Small intestine (tissue), 7 donors: ENCODE results near the gene CMKLR1. TPM values are rescaled to one million over a fixed set of nuclear protein-coding genes. Genes with fewer than 3 reads are reported as not detected.

Experiments
- DNase-seq, 2 donors: peaks; one replicate each; pipeline versions ENCODE4 v3.0.0 to v3.0.0-alpha.2; 2013
- FAIRE-seq: peaks from 2 replicates; lab custom pipeline; 2012; peaks lifted over from hg19 to GRCh38; lab: Jason Lieb, UNC
- H3K27ac ChIP-seq, 3 donors: one replicate each; pipeline ENCODE4 v1.5.1; 2013; ENCODE audit warnings: low read length in 2 of 3, mild to moderate bottlenecking in 2 of 3, control low read depth in 1 of 3, inconsistent platforms in 1 of 3, low read depth in 1 of 3, moderate library complexity in 1 of 3
- H3K27me3 ChIP-seq, 3 donors: one replicate each; pipeline ENCODE4 v1.6.1; 2013; ENCODE audit warnings: low read length in 3 of 3, inconsistent platforms in 1 of 3; ENCODE audit not compliant: control insufficient read depth in 3 of 3, insufficient read depth in 3 of 3
- H3K36me3 ChIP-seq, 3 donors: one replicate each; pipeline ENCODE4 v1.6.1; 2013; ENCODE audit warnings: low read length in 3 of 3, inconsistent platforms in 1 of 3, low read depth in 1 of 3, mild to moderate bottlenecking in 1 of 3, moderate library complexity in 1 of 3; ENCODE audit not compliant: control insufficient read depth in 3 of 3, insufficient read depth in 2 of 3
- H3K4me1 ChIP-seq, 3 donors: one replicate each; pipeline ENCODE4 v1.6.1; 2013; ENCODE audit warnings: low read length in 2 of 3, inconsistent platforms in 1 of 3, low read depth in 1 of 3, mild to moderate bottlenecking in 1 of 3, moderate library complexity in 1 of 3; ENCODE audit not compliant: control insufficient read depth in 3 of 3, insufficient read depth in 2 of 3
- H3K4me3 ChIP-seq, 3 donors: one replicate each; pipeline ENCODE4 v1.5.1; 2013; ENCODE audit warnings: low read length in 3 of 3, control low read depth in 1 of 3, inconsistent platforms in 1 of 3, low read depth in 1 of 3, mild to moderate bottlenecking in 1 of 3, moderate library complexity in 1 of 3
- H3K9me3 ChIP-seq, 2 donors: one replicate each; pipeline ENCODE4 v1.6.1; 2013; ENCODE audit warnings: low read depth in 1 of 2, low read length in 1 of 2; ENCODE audit not compliant: control insufficient read depth in 2 of 2, insufficient read depth in 1 of 2
- WGBS, 3 donors: extraction: QIAGEN DNeasy Blood & Tissue Kit; methylation state at CpG; one replicate each; pipeline ENCODE4 v1.1.7; 2013; 5-methylcytosine and 5-hydroxymethylcytosine counted together
- polyA plus RNA-seq, 4 donors: library from polyadenylated mRNA; stranded (reverse) in 3 of 4; unstranded in 1 of 4; fragments of 200-250 nt in 3 of 4; fragments of 120-200 nt in 1 of 4; gene quantifications; one replicate each; pipeline versions ENCODE4 v1.2.1 to v1.2.3, GENCODE V29; 2013
- donor health status: healthy with polysubstance abuse.
- donor health status: control.
- donor health status: control.
- donor health status: Bipolar disorder and iron deficiency.
- donor health status: healthy.

Gene CMKLR1
- polyA plus RNA-seq, 4 donors: 1.1 to 5.5 (median 2.6) TPM

DNA sequence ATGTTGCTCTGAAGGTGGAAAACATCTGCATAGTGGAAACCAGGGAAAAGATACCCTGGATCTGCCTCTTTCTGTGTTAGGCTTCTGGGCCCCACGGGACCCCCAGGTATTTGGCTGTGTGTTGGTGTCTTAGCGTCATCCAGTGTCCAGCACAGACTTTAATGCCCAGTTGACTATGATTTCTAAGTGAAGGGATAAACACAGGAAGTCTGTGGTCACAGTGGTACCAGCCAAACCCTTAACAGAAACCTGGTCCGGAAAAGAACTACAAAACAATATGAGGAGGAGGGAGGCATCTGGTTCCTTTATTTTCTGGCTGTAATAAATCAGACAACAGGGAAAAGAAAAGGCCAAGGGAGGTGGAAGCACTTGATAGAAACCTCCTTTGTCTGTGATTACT lies 56.4 kb downstream of the CMKLR1 start:
- H3K4me3 ChIP-seq: no peak overlapping the region
- H3K27me3 ChIP-seq: no peaks in the 10 kb centered on the region
- H3K36me3 ChIP-seq: no peaks in the 10 kb centered on the region
- no peak for FAIRE-seq
- no peak for DNase-seq
- H3K27ac ChIP-seq: no peak overlapping the region
- no peaks in the 10 kb centered on the region for H3K9me3 ChIP-seq
- 45 to 66% (median 54%) methylated on average over 3 of the region's 3 CpGs for WGBS, 3 donors
- H3K4me1 ChIP-seq: no peaks in the 10 kb centered on the region

DNA sequence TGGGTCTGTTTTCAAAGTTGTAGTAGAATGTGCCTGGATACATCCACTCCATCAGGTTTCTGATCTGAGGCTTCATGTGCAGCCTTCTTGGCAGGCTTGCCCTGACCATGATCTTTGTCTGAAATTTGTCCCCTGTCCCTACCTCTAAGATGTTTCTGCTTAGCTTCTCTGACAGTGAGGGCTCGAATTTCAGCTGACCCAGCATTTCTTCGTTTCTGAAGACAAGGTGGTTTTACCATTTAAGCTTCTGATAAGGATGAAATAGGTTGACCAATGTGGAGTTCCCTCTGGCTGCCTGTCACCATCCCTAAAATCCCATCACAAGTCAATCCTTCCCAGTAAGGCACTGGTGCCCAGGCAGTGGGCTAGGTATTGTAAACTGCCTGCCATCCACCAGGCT lies 57.0 kb downstream of the CMKLR1 start:
- FAIRE-seq (no peak), DNase-seq (no peak)
- WGBS, 3 donors: 8 to 35% (median 14%) methylated on average over 2 of the region's 2 CpGs
- no peak overlapping the region for H3K27ac ChIP-seq
- no peaks in the 10 kb centered on the region for H3K27me3 ChIP-seq
- H3K36me3 ChIP-seq: no peaks in the 10 kb centered on the region
- H3K9me3 ChIP-seq: no peaks in the 10 kb centered on the region
- no peaks in the 10 kb centered on the region for H3K4me1 ChIP-seq
- H3K4me3 ChIP-seq: no peak overlapping the region

DNA sequence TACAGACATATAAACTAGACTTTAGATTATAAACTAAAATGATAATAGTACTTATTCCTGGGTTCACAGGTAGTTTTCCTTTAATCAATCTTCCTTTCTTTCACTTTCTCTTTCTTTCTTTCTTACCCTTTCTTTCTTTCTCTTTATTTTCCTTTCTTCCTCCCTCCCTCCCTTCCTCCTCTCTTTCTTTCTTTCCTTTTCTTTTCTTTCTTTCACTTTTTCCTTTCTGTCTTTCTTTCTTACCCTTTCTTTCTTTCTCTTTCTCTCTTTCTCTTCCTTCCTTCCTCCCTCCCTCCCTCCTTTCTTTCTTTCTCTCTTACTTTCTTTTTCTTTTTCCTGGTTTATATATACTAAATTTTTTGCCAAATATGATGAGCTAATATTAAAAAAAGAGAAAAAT lies 61.5 kb downstream of the CMKLR1 start:
- H3K27me3 ChIP-seq: no peaks in the 10 kb centered on the region
- no peaks in the 10 kb centered on the region for H3K36me3 ChIP-seq
- H3K27ac ChIP-seq: no peak overlapping the region
- DNase-seq (no peak), FAIRE-seq (no peak)
- H3K4me1 ChIP-seq: no peaks in the 10 kb centered on the region
- H3K4me3 ChIP-seq: no peak overlapping the region
- no peaks in the 10 kb centered on the region for H3K9me3 ChIP-seq

DNA sequence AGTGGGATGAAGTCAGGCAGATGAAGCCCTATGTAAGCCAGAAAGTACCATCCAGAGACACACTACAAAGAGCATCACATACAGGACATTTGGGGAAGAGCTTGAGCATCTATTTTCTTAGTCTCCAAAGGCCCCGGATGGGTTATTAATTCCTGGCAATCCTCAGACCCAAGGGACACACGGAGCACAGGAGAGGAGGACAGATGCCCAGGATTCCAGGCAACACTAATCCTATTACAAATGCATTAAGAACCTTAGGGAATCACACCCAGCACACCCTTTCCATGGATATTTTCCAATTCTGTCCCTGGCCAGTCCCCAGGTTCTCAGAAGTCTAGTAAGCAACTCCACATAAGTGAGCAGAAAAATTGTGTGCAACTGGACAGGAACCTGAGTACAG lies 65.9 kb downstream of the CMKLR1 start:
- H3K9me3 ChIP-seq: no peaks in the 10 kb centered on the region
- no peaks in the 10 kb centered on the region for H3K4me1 ChIP-seq
- no peaks in the 10 kb centered on the region for H3K27me3 ChIP-seq
- DNase-seq (no peak), FAIRE-seq (no peak)
- H3K27ac ChIP-seq: no peak overlapping the region
- no peak overlapping the region for H3K4me3 ChIP-seq
- H3K36me3 ChIP-seq: no peaks in the 10 kb centered on the region
- WGBS, 3 donors: 50 to 59% (median 50%) methylated on average over 2 of the region's 2 CpGs

DNA sequence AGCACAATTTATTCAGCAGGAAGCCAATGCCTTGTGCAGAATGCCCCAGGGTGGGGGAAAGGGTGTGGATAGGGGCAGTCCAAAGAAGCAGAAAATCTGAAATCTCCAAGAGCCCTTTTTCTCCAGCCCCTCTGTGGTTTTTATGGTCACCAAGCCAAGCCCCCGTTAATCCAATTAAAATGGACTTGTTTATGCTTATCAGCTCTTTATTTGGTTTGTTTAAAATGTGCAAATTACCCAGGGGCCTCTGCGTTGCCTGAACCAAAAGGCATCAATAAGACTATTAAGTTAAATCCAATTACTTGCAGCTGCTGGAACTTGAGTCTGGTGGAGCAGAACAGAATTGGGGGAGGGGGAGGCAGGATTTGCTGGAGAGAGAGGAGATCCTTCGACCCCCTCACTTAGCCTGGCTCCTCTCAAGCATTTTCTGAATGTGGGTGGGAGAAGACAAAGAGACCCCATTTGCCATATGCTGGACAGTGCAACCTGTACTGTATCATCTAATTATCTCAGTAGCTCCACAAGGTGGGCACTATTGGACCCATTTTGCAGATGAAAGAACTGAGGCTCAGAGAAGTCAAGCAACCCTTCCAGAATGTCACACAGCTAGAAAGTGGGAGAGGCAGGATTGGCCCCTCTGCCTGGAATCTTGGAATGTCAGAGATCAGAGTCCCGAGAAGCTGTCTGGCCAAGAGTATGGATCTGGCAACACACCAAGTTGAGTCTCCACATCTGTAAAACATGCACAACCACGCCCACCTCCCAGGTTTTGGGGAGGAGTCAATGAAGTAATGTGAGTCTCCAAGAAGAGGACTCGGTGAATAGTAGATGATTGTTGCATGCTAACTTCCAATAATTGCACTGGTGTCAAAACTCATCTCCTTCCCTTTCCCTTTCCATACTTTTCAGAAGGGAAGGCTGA lies 66.9 kb downstream of the CMKLR1 start:
- Histone ChIP-seq H3K27me3 (no peaks in the 10 kb centered on the region), H3K4me3 (no peak overlapping the region), H3K4me1 (no peaks in the 10 kb centered on the region), H3K27ac (no peak overlapping the region), H3K36me3 (no peaks in the 10 kb centered on the region), H3K9me3 (no peaks in the 10 kb centered on the region)
- FAIRE-seq (no peak), DNase-seq (no peak)
- WGBS, 3 donors: 38 to 56% (median 41%) methylated on average over 6 of the region's 6 CpGs

DNA sequence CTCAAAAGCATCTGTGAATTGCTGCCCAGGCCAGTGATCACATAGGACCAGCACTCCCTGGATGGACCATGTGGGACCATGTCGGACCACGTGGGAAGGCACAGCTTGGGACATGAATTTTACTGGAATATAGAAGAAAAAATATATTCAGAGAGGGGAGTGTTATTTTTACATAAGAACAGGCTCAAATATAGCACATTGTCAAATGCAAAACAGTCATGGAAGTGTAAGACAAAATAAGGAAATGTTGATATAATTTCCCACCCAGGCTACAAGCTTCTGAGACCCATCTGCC lies 68.3 kb downstream of the CMKLR1 start:
- Histone ChIP-seq H3K9me3 (no peaks in the 10 kb centered on the region), H3K36me3 (no peaks in the 10 kb centered on the region), H3K27ac (no peak overlapping the region), H3K4me3 (no peak overlapping the region), H3K4me1 (no peaks in the 10 kb centered on the region), H3K27me3 (no peaks in the 10 kb centered on the region)
- DNase-seq: no peak
- FAIRE-seq: no peak
- 53 to 67% (median 63%) methylated on average over 2 of the region's 2 CpGs for WGBS, 3 donors

DNA sequence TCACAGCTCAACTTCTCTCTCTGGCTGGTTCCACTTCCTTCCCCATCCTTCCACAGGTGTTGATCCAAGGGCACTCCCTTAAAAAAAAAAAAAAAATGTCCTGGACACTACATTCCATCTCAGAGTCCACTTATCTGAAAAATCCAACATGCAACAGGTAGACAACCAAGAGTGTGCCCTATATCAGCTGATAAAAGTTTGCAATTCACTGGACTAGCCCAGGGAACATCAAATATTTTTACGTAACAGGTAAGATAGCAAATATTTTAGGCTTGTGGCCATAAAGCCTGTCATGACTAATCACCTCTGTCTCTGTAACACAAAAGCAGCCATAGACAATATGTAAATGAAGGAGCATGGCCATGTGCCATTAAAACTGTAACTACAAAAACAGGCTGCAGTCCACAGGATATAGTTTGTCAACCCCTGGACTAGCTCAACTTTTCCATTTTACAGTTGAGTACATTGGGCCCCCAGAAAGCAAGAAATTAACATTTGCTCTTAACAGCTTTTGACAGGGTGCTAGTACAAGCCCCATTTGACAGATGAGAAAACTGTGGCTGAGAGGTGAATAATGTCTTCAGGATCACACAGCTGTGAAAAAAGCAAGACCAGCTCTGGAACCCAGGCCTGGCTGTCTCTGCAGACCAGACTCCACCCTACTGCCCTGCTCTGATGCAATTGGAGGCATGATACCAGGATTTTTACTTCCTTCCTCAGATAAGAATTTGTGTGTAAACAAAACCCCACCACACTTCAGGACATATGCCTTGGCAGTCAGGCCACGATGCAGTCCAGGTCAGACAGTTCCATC lies 68.9 kb downstream of the CMKLR1 start:
- H3K9me3 ChIP-seq: no peaks in the 10 kb centered on the region
- 27 to 51% (median 30%) methylated on average over 2 of the region's 2 CpGs for WGBS, 3 donors
- FAIRE-seq: no peak

DNA sequence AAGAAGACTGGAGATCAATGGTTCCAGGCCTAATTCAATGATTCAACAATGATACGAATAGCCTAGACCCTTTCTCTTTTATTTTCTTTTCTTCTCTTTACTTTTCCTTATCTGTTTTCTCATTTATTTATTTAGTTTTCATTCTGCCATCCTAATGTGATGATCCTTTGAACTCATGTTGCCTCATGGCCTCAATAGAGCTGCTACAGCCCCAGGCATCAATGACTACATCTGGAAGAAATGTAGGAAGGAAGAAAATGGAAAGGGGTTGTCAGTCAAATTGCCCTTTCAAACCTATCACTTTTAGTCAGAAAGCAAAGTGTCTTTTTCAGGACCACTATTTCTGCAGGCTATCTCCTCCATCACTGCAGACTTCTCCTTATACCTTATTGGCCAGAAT lies 69.9 kb downstream of the CMKLR1 start:
- Histone ChIP-seq H3K36me3 (no peaks in the 10 kb centered on the region), H3K27ac (no peak overlapping the region), H3K4me1 (no peaks in the 10 kb centered on the region), H3K27me3 (no peaks in the 10 kb centered on the region), H3K9me3 (no peaks in the 10 kb centered on the region), H3K4me3 (no peak overlapping the region)
- DNase-seq: no peak
- FAIRE-seq: no peak
- WGBS, 3 donors: 71 to 76% (median 73%) methylated on average over 1 of the region's 1 CpG

More for the DNA sequence above, 68.9 kb downstream of the CMKLR1 start:
- Histone ChIP-seq H3K4me1 (no peaks in the 10 kb centered on the region), H3K36me3 (no peaks in the 10 kb centered on the region), H3K27me3 (no peaks in the 10 kb centered on the region), H3K4me3 (no peak overlapping the region), H3K27ac (no peak overlapping the region)
- no peak for DNase-seq
